Measurements from ENCODE around the gene GLYR1. TPM values are rescaled to one million over a fixed set of nuclear protein-coding genes. Genes with fewer than 3 reads are reported as not detected.

The GLYR1 gene
- total and polyA plus RNA-seq, 9 of the 15 experiments (the other 6 are each of a cell fraction or from before 2014, with no cell fraction given): 6.7 to 99.2 (median 60.2) TPM

GRCh38 chr16:4766875-4767628, 80.0 kb downstream of the GLYR1 start, which contains the start of gene ZNF500 (continued):
- TF ChIP-seq POLR2AphosphoS5 (IDR thresholded peaks at IDR 0.05; ENCODE audit: control insufficient read depth, insufficient read depth, low read depth, low read length): peak; percentile 50; the same call in 1 of the 2 replicates
- no peak for TF ChIP-seq CC2D1A (IDR thresholded peaks at IDR 0.05)
- no peak; the same call in 1 of the 2 replicates for TF ChIP-seq DMBX1 (CRISPR knock-in tag; IDR thresholded peaks at IDR 0.05; ENCODE audit: borderline replicate concordance)
- TF ChIP-seq CBX5 (IDR thresholded peaks at IDR 0.05; ENCODE audit: borderline replicate concordance, low read depth): no peak
- no peak for TF ChIP-seq ZNF644 (tag; IDR thresholded peaks at IDR 0.05; ENCODE audit: low read depth)
- no peak for TF ChIP-seq CUX1 (CRISPR knock-in tag; IDR thresholded peaks at IDR 0.05)
- no peak for TF ChIP-seq HINFP (tag; conservative IDR thresholded peaks at IDR 0.05; ENCODE audit: low read depth)
- no peak for TF ChIP-seq ZNF436 (CRISPR knock-in tag; IDR thresholded peaks at IDR 0.05)
- TF ChIP-seq BRD9 (IDR thresholded peaks at IDR 0.05; ENCODE audit: low read depth, partially characterized antibody): no peak
- no peak for TF ChIP-seq TBL1XR1 (IDR thresholded peaks at IDR 0.05; ENCODE audit: low read length in 2 of 2)
- TF ChIP-seq SFPQ (IDR thresholded peaks at IDR 0.05; ENCODE audit: low read depth, low read length): no peak
- TF ChIP-seq BRD4 (IDR thresholded peaks at IDR 0.05): no peak
- no peak for TF ChIP-seq ZNF57 (CRISPR knock-in tag; IDR thresholded peaks at IDR 0.05)
- no peak for TF ChIP-seq STAT5B (CRISPR knock-in tag; IDR thresholded peaks at IDR 0.05)
- peak; percentile 85 for TF ChIP-seq POLR2A (conservative IDR thresholded peaks at IDR 0.05)
- peak; percentile 32; the same call in 1 of the 2 replicates for TF ChIP-seq ATF1 (CRISPR knock-in tag; IDR thresholded peaks at IDR 0.05)
- peak; percentile 86 for TF ChIP-seq ATF1 (tag; IDR thresholded peaks at IDR 0.05)
- peak; percentile 33; the same call in 1 of the 2 replicates for TF ChIP-seq NCOA1 (IDR thresholded peaks at IDR 0.05; ENCODE audit: low read depth)
- TF ChIP-seq YY1 (IDR thresholded peaks at IDR 0.05; ENCODE audit: borderline replicate concordance in 1 of 3, control insufficient read depth in 1 of 3, extremely low read depth in 1 of 3, insufficient read depth in 3 of 3, insufficient read length in 1 of 3, insufficient replicate concordance in 2 of 3, low read depth in 1 of 3, low read length in 2 of 3): peak in 2 of 3 experiments; percentile 29 to 77

Measured in K562 (cell line).